GM18861 (cell line): ENCODE measurements around the gene CNGA2.

ENCODE experiments used
- ATAC-seq: cut with Tn5 transposase; IDR thresholded peaks from one replicate; pipeline ENCODE4 v1.9.1; 2021; ENCODE audit not compliant: unreplicated experiment

Gene CNGA2

DNA sequence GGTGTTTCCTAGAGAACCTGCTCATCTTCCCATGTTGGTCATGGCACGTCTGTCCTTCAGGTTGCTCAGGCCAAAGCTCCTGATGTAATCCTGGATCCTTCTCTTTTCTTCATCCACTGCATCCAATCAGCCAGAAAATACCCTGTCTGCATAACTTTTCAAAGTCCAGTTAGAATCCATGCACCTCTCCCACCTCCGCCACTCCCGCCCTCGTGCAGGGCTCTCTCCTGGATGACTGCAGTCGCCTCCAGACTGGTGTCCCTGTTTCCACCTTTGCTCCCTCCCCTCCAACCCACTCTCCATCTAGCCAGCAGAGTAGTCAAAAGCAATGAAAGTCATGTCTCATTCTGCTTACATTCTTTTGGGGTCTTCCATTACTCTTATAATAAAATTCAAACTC, 16.0 kb downstream of the CNGA2 start:
- ATAC-seq = no peak

DNA sequence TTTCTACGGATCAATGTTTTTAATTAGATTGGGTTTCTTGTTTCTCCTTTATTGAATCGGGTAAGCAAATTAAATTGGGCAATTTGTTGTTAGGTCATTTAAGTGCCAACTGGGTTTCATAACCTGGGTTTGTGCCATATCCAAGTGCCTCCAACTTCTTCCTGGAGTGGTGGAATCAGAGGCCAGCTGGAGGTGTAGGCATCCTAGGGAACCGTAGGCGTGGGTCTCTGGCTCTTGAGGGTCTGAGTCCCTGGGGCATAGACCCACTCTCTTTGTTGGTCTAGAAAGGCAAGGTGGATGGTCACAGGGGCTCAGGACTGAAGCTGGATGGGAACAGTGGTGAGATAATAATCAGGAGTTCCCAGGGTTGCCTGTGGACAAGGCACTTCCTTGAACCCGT, 18.3 kb downstream of the CNGA2 start:
- ATAC-seq = no peak

DNA sequence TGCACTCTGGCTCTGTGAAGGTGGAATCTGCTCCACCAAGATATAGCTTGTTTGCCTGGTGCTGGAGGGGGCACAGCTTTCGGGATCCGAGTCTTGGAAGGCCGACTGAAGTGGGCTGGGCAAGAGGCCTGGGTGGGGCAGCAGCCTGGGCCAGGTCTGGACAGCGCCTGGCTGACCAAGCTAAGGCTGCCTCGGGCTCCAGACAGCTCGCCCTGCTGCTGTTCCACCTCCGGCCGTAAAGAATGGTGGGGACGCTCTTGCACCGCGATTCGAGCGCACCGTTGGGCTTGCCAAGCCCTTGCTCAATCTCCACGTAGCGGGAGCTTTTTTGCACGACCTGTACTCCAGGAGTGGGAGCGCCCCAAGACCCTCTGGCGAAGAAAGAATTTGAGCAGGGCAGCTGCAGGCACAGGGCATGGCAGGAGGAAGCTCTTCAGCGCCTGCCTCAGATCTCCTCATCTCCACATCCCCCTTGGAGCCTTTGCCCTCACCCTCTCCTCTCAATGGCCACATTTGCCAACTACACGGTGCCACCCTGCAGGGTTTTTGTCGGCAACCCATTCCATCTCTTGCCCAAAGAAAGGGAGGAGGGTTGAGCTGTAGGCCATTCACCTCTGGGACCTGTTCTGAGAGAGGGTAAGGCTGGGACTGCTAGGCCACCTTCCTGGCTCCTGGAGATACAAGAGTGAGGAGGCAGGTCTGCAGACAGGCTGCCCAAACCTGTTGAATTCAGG, 18.9 kb downstream of the CNGA2 start:
- no peak for ATAC-seq

DNA sequence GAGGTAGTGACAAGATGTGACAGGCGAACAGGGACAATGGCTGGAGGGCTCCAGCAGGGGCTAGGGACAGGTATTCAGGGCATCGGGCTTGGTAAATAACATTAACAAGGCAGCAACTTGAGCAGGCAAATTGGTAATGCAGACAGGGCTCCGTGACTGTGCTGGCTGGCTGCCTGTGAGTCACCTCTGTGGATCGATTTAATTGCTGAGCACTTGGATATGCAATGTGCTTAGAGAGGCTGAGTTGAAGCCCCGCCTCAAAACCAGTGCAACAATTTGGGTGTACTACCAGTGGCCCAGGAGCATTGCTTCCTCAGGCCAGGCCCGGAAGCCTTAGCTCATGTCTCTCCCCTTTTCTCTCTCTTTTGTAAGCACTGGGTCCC, 19.5 kb downstream of the CNGA2 start:
- no peak for ATAC-seq

DNA sequence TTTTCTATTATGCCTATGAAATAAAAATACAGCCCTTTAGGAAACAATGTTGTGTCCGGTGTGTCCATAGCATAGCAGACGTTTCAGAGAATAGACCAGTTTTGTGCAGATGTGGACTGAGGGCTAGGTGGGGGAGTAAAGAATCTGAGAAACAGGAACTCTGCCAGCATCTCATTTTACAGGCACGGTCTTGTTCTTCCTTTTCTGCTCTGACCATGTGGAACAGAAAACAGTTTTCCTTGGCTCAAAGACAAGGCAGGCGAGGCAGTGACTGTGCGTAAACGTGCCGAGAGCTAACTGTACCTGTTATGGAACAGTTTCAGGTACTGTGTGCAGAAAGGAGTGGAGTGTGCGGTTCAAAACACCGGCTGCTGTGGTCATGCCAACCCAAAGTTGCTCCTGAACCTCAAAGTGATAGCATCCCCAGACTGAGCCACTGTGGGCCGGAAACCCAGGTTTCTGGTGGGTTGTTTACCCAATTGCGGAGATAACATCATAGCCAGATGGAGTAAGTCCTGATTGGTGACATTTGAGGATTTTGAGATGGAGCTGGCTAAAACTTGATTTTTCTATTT, 20.2 kb downstream of the CNGA2 start:
- ATAC-seq = no peak

DNA sequence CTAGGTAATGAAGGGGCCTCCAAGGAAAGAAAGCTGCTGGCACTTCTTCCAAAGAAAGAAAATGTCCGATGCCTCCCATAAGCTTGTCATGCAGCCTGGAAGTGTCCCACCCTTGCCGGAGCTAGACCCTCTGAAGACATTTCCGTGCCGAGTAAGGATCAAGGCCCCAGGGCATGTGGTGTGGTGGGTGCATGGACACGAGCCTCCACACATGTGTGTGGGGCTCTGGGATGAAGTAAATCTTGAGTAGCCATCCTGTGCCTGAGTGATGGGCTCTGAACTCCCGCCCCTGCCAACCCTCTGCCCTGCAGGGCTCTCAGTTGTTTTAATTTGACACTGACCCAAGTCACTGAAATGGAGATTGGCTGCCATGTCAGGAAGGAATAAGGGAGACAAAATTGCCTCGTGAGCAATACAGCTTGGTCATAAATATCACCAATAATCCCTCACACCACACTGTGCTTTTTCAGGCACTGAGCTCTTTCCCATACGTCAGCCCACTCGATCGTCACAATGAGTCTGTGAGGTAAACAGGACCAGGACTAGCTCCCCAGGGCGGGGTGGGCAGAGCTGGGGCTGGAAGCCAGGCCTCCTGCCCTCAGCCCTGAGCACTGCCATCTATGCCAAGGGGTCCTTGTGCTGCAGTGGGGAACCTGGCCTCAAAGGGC, 24.6 kb downstream of the CNGA2 start:
- no peak for ATAC-seq

DNA sequence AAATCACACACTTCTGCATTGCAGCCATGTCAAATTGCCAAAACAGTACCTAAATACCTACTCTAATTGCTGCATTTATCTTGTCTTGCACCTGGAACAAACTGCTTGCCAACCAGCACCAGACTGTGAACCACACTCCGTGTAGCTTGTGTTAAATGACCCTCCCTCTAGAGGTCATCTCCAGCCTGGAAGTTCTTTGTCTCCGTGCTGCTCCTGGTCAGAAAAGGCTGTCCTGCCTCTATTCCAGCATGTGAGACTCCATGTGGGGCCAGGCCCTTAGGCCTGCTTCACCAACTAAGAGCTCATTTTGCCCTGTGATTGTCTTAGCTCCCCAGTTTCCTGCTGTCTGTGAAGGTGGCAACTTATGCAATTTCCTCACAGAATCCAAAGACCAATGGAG, 28.3 kb downstream of the CNGA2 start:
- ATAC-seq = no peak

DNA sequence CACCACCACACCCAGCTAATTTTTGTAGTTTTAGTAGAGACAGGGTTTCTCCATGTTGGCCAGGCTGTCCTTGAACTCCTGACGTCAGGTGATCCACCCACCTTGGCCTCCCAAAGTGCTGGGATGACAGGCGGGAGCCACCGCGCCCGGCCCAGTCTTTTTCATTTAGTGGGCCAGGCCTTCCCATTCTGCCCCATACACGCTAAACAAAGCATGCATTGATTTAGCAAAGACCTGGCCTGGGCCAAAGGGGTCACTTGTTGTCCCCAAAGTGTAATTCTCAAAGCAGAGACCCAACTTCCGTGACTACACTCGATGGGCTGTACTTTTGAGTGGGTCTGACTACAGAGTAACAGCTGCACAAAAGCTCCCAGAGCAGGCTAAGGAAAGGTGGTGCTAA, 29.2 kb downstream of the CNGA2 start:
- no peak for ATAC-seq

DNA sequence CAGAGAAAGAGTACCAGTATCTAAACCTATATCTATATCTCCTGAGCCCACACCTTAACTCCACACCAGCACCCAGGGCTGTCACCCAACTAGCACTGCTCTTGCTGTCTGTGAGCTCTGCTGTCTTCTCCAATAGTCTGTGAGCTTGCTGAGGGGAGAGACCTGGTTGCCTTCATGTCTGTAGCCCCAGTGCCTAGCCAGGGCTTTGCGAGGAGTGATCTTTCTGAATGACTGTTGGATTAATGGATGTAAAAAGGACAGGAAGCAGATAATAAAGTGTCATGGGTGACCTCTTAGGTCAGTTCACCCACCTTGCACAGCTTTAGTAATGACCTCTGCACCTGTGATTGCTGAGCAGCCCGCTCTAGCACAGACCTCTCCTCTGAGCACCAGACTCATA, 30.5 kb downstream of the CNGA2 start:
- no peak for ATAC-seq

DNA sequence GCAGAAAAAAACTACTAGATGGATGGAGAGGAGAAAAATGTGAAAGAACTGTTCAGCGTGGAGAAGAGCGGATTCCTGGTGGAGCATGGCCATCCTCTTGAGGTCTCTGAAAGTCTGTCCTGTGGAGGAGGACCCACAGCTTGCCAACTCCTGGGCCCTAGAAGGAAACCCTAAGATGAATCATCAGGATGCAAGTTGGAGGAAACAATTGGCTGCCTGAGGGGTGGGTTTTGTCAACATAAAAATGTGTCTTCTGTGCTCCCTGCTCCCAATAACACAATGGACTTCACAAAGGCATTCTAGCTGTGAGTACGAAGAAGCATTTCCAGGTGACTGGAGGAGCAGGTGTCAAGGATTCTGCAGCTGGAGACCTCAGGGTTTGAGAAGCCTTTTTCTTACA, 37.2 kb downstream of the CNGA2 start:
- ATAC-seq = no peak

DNA sequence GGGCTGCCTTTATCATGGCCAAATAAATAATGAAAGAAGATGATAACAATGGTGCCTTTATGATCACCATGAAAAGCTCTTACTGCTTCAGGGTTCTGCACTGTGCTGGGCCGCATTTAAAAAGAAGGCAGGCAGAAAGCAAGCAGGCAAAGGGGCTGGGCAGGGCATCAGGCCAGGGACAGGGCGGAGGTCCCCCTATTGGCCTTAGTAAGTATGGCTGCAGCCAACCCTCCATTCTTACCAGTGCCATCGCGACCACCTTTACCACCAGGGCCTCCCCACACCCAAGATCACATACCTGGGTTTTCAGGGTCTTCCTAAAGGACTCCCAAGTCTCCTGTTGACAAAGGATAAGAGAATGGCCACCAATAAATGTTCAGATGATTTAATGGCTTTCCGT, 38.9 kb downstream of the CNGA2 start:
- no peak for ATAC-seq

DNA sequence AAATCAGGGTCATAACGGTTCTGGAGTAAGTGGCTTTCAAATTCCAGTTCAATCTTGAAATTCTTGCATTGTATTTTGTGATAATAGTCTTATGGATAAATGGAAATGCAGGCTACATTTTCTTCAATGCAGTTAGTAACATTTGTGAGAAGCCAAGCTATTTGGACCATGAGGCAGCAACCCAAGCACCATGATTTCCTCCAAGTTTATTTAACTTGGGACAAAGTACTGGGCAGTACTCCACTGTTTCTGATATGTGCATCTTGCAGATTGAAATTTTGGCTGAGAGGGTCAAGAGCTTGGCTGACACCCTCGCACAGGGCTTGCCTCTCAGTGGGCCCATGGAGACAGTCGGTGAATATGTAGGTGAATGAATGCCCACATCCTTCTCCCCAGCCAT, 39.9 kb downstream of the CNGA2 start:
- no peak for ATAC-seq

DNA sequence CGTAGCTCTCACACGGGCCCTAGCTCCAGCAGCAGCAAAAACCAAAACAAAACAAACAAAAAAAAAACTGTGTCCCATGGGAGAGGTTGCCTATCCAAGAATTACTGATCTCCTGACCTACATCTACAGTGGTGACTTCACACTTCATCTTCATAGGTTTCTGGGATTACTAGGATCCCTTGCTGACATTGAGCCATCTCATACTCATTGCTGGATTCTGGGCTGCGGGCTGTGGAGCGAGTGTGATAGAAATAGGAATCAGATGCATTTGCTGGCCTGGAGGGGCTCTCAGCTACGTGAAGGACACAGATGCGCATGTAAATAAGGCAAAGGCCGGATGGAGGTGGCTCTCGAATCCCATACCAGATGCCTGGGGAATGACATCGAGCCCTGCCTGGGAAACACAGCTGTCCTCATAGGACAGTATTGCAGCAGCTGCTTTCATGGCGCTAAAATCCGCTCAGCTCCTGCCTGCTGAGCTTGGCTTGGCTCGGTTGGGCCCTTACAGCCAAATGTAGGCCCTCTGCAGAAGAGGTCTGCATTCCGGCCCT, 41.7 kb downstream of the CNGA2 start:
- ATAC-seq = no peak

DNA sequence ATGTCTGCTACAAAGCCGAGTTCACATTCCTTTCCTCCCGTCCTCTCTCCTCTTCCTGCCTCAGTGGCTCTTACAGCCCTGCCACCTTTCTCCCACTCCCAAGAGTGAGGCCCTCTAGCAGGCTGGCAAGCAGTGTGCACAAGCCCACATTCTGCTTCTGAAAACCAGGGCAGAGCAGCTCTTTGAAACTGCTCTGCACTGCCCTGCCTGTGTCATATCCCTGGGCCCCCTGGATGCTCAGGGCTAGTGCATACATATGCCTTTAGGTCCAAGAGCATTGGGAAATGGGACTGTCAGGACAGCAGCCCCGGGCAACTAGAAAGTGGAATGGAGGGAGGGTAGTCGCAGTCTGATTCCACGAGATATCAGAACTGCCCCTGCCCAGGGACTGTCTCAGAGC, 42.4 kb downstream of the CNGA2 start:
- no peak for ATAC-seq

DNA sequence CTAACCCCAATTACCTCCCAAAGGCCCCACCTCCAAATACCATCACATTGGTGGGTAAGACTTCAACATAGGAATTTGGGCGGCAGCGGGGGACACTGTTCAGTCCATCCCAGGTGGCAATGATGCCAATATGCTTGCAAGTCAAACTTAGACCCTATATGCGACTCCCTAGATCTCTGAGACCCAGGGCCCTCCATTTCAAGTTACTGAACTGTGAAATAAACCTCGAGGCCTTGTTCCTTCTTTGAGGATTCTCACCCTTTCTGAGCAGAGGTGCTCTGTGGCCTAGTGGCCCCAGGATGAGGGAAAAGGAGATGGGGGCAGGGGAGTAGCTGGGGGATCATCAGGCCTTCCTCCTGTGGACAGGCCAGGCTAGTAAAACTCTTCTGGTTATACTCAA, 44.7 kb downstream of the CNGA2 start:
- no peak for ATAC-seq

DNA sequence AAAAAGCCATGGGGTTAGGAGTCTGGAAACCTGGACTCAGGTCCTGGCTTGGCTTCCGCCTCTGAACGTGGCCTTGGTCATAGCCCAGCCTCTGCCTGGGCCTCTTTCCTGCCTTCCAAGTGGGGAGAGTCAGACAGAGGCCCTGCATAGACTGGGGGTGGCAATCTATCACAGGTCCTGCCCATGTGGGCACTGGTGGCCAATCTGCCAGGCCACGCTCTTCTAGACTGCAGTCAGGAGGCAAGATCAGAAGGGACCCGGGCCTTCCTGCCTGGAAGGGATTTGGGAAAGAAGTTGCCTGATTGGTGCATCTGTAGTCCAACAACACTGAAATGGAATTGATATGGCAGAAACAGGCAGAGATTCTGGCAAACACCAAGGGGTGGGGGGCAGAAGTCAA, 46.1 kb downstream of the CNGA2 start:
- no peak for ATAC-seq

DNA sequence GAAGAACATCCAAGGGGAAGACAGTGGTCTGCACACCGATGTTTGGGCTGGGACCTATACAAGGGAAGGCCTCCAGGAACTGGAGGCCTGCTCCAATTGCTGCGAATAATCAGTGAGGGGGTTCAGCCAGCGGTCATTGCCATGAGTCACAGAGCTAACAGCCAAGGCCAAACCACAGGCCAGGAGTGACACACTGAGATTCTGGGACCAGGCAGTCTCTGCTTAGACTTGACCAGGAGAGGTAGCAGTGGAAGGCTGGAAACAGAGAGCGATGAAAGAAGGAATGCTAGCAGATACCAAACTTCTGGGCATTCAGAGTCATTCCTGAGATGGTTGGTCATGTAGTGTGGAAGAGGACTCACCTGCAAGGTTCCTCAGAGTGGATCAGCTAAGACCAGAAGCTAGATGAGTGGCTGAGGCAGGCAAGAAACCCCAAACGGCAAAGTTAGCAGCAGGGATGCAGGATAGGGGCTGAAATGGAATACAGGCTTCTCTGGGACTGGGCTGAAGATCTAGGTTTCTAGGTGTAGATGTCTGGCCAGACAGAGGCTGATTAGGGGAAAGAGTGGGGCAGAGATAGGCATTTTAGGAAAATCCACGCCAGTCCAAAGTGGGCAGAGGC, 54.7 kb downstream of the CNGA2 start:
- ATAC-seq = no peak

DNA sequence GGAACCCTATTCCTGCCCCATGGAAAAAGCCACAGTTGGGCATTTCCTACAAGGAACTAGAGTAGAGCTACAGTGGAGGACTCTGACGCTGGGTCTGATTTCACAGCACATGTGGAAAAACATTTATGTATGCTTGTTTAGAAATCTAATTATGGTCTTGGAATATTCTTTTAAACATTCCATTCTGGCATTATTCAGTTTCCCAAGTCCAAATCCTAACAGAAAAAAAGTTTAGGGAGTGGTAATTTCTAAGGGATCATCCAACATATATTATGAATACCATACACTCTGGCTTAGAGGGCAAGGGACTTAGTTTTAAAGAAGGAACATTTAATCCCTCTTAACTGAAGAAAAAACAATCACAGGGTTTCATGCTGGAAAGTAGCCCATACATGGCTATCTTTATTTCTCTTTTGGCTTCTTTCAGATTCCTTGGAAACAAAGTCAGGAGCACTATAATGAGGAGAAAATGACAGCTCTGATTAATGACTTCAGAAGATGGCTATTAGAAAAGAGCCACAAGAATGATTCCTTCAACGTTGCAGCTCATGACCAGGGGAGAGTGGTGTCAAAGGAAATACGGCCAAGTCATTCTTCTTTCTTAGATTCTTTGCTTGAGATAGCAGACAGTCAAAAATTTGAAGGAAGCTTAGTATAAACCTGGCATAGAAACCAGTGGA, 56.1 kb downstream of the CNGA2 start:
- no peak for ATAC-seq

DNA sequence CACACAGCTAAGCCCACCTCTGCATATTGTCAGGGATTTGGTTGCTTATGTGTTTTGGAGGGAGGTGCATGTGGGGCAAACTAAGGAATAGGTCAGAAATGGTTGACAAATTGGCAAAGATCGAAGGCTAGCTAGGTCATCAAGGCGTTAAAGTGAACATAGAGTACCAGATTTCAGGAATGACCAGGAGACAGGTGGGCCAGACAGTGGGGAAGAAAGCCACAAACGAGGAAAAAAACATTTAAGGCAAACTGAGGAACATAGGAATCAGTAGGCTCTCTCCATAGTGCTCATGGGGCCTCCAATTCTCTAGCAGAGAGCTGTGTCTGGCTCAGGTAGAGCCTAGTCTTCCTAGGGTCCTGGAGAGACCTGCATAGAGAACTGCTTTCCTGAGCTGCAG, 57.4 kb downstream of the CNGA2 start:
- ATAC-seq = no peak

DNA sequence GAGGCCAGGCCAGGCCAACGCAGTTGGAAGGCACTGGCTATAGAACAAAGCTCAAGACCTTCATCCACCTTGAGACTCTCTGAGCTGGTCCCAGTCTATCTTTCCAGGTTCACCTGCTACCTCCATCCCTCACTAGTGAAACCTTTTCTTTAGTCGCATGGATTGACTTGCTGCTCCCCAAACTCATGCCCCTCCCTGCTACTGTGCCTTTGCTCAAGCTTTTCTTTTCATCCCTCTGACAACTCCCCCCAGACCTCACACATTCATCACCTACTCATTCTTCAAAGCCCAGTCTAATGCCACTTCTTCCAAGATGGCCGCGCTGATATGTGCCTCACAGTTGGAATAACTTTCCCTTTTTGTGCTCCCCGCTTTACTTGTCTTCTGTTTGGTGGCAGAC, 58.0 kb downstream of the CNGA2 start:
- no peak for ATAC-seq

DNA sequence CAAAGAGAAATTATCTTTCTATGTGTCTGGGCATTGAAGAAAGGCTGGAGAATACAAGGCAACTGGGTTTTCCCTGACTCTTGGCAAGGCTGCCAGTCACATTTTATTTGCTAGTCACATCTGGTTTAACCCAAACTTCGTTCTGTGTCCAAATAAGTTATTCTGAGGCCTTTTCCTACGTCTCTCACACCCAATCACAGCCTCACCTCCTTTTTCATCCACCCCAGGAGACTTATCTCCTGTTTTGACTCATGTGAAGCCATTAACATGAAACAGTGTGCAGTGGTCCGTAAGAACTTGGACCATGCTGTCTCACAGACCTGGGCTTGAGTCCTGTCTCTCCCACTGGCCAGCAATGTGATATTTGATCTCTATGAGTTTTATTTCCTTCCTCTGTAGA, 59.3 kb downstream of the CNGA2 start:
- ATAC-seq = no peak
